HEK293T (cell line): Measurements from ENCODE around the gene AHNAK.

ENCODE experiments used
- CTBP1 ChIP-seq: fragments of 450-650 bp; IDR thresholded peaks from 2 replicates; pipeline ENCODE4 v1.6.1; 2016; ENCODE audit warnings: borderline replicate concordance
- ELF4 ChIP-seq: fragments of 450-650 bp; IDR thresholded peaks from 2 replicates; pipeline ENCODE4 v1.6.1; 2017; ENCODE audit warnings: antibody characterized with exemption
- FOXK2 ChIP-seq: fragments of 450-650 bp; IDR thresholded peaks from 2 replicates; pipeline ENCODE4 v1.6.1; 2016; ENCODE audit warnings: mild to moderate bottlenecking

DNA sequence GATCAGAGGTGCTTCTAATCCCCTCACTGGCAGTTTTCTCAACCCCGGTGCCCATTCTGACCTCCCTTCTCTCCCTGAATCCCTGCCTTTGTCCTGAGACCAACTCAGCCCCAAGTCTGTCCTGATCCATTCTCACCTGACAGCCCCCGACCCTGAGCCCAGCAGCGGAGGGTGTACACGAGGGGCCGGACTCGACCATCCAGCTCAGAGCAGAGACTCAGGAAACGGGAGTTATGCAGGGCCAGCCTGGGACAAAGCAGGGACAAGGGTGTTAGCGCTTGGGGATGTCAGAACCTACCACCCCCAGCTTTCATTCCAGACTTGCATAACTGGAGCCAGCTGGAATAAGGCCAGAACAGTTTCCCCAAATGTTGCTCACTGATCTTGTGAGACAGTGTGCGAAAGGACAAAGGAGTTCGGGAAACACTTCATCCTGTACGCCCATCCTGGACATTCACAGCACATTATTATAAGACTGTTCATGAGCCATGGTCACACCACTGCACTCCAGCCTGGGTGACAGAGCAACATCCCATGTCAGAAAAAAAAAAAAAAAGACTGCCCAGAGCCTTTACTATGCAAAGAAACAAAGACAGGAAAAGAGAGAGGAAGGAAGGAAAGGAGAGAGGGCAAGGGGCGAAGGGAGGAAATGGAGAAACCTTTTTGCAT is 30.6 kb upstream of the AHNAK start:
- TF ChIP-seq ELF4 (no peak), CTBP1 (no peak), FOXK2 (no peak)
